Gastroesophageal sphincter (tissue), 4 donors: ENCODE results near the gene GRXCR2. TPM values are rescaled to one million over a fixed set of nuclear protein-coding genes. Genes with fewer than 3 reads are reported as not detected.
A peak's percentile ranks its signal among the peaks of the same experiment; 100 is the strongest.

ENCODE experiments used
- ATAC-seq: fragments of 150-250 bp; one replicate; pipeline ENCODE4 v1.9.1; 2016; ENCODE audit warnings: mild to moderate bottlenecking, moderate library complexity
- H3K27ac ChIP-seq, 4 donors: fragments of 200-600 bp; sonication (generic) in 3 of 4; 1 replicate in 3 of 4; 2 replicates in 1 of 4; pipeline ENCODE4 v1.5.1; 2016 to 2019
- H3K27me3 ChIP-seq: fragments of 200-600 bp; sonication (generic); one replicate; pipeline ENCODE4 v1.5.1; 2019
- H3K36me3 ChIP-seq, 2 donors: fragments of 200-600 bp; sonication (generic); one replicate each; pipeline ENCODE4 v1.5.1; 2019; ENCODE audit warnings: control low read depth in 1 of 2
- H3K4me1 ChIP-seq, 3 donors: fragments of 200-600 bp; sonication (generic); 1 replicate in 2 of 3; 2 replicates in 1 of 3; pipeline ENCODE4 v1.5.1; 2016 to 2019; ENCODE audit warnings: control low read depth in 2 of 3
- H3K4me3 ChIP-seq, 2 donors: fragments of 200-600 bp; sonication (generic); one replicate each; pipeline ENCODE4 v1.5.1; 2019; ENCODE audit warnings: mild to moderate bottlenecking in 1 of 2, moderate library complexity in 1 of 2
- H3K9me3 ChIP-seq, 3 donors: fragments of 200-600 bp; sonication (generic); one replicate each; pipeline ENCODE4 v1.5.1; 2017 to 2019; ENCODE audit warnings: control low read depth in 2 of 3
- EP300 ChIP-seq: sonication (generic); formaldehyde crosslinking; IDR thresholded peaks from one replicate; pipeline ENCODE4 v1.6.1; 2017; ENCODE audit warnings: antibody characterized with exemption, mild to moderate bottlenecking
- POLR2A ChIP-seq, 2 donors: fragments of 450-650 bp; IDR thresholded peaks; one replicate each; pipeline ENCODE4 v1.6.1; 2017; ENCODE audit warnings: antibody characterized with exemption in 2 of 2, mild to moderate bottlenecking in 2 of 2, moderate library complexity in 1 of 2
- POLR2AphosphoS5 ChIP-seq: sonication (generic); formaldehyde crosslinking; IDR thresholded peaks from one replicate; pipeline ENCODE4 v1.6.1; 2017; ENCODE audit warnings: antibody characterized with exemption
- WGBS, 2 donors: methylation state at CpG; one replicate each; pipeline ENCODE4 v1.1.5; 2018; ENCODE audit warnings: low coverage in 1 of 2; 5-methylcytosine and 5-hydroxymethylcytosine counted together
- total RNA-seq, 4 donors: library from RNA; depleted of rRNA; stranded (reverse); fragments of >200 nt; gene quantifications; one replicate each; pipeline ENCODE4 v1.1.0, GENCODE V29; 2016
- TF ChIP-seq, protein P1 (sequence below), 4 experiments: fragments of 200-600 bp in 2 of 4; fragments of 450-650 bp in 2 of 4; sonication (generic) in 1 of 4; IDR thresholded peaks; one replicate each; pipeline ENCODE4 v1.5.1; 2017 to 2019; ENCODE audit warnings: antibody characterized with exemption in 4 of 4, mild to moderate bottlenecking in 2 of 4, moderate library complexity in 2 of 4

The GRXCR2 gene
- total RNA-seq, 4 donors from 2014 or later, result not detected

- ATAC-seq, result no peak
These were observed 13.4 kb downstream of the GRXCR2 start for GRCh38 chr5:145859453-145859852.

GRCh38 chr5:145858959-145859358 is 13.9 kb downstream of the GRXCR2 start:
- H3K27ac ChIP-seq, result no peak overlapping the region
- TF ChIP-seq POLR2A (IDR thresholded peaks at IDR 0.05), result no peak
- TF ChIP-seq EP300, result no peak
- TF ChIP-seq, protein P1, sequence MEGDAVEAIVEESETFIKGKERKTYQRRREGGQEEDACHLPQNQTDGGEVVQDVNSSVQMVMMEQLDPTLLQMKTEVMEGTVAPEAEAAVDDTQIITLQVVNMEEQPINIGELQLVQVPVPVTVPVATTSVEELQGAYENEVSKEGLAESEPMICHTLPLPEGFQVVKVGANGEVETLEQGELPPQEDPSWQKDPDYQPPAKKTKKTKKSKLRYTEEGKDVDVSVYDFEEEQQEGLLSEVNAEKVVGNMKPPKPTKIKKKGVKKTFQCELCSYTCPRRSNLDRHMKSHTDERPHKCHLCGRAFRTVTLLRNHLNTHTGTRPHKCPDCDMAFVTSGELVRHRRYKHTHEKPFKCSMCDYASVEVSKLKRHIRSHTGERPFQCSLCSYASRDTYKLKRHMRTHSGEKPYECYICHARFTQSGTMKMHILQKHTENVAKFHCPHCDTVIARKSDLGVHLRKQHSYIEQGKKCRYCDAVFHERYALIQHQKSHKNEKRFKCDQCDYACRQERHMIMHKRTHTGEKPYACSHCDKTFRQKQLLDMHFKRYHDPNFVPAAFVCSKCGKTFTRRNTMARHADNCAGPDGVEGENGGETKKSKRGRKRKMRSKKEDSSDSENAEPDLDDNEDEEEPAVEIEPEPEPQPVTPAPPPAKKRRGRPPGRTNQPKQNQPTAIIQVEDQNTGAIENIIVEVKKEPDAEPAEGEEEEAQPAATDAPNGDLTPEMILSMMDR (IDR thresholded peaks at IDR 0.05), result no peak
- no peak for TF ChIP-seq POLR2AphosphoS5

More at GRCh38 chr5:145859453-145859852, 13.4 kb downstream of the GRXCR2 start:
- Histone ChIP-seq H3K9me3 (no peaks in the 10 kb centered on the region), H3K27ac (no peak overlapping the region), H3K27me3 (no peaks in the 10 kb centered on the region), H3K4me1 (peaks cover 0 to 16% (median 0%) of the 10 kb centered on the region in 3 donors), H3K36me3 (no peaks in the 10 kb centered on the region), H3K4me3 (no peak overlapping the region)
- TF ChIP-seq POLR2AphosphoS5, result no peak
- TF ChIP-seq, protein P1 (IDR thresholded peaks at IDR 0.05), result no peak
- no peak for TF ChIP-seq EP300
- WGBS, 2 donors, result 59 to 91% methylated on average over 4 of the region's 6 CpGs

DNA sequence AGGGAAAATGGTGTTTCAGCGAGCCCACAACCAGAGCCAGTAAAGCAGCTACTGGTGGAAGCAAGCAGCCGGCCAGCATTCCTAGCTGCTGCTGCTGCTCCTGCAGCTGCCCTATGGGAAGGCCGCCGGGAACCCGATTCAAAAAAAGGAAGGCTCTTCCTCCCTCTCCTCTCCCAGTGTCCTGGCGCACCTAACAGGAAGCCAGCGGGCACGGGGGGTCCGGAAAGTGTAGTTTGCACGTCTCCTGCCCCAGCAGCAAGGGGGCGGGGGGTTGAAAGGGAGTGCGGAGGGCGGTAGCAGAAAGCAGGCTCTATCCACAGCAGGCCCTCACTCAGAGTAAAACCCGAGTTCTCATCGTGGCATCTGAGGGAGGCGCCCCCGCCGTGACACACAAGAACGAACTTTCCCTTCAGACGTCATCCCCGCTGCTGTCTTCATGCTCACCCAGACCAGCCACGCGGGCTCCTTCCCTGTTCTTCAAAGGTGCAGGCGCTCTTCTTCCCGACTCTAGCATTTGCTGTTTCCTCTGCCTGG is 16.5 kb downstream of the GRXCR2 start:
- TF ChIP-seq POLR2AphosphoS5 (peak; percentile 22), POLR2A (IDR thresholded peaks at IDR 0.05) (no peak)
- TF ChIP-seq, protein P1 (IDR thresholded peaks at IDR 0.05), result peak in 2 of 4 experiments; percentile 36 to 39
- peak overlapping the region; percentile 19 to 53 for H3K4me3 ChIP-seq
- peak overlapping the region in 3 of 4 donors; percentile 78 to 80 (median 79) for H3K27ac ChIP-seq
- ATAC-seq, result peak; percentile 80
- H3K4me1 ChIP-seq, result peaks cover 0 to 16% (median 0%) of the 10 kb centered on the region in 3 donors
- H3K9me3 ChIP-seq, result no peaks in the 10 kb centered on the region
- H3K36me3 ChIP-seq, result no peaks in the 10 kb centered on the region
- 5 to 8% methylated on average over 6 to 16 of the region's 25 CpGs for WGBS, 2 donors
- H3K27me3 ChIP-seq, result no peaks in the 10 kb centered on the region

More at GRCh38 chr5:145858959-145859358, 13.9 kb downstream of the GRXCR2 start:
- H3K4me3 ChIP-seq, result no peak overlapping the region
- no peaks in the 10 kb centered on the region for H3K27me3 ChIP-seq
- WGBS, 2 donors, result 83 to 92% methylated on average over 4 of the region's 4 CpGs
- peaks cover 0 to 16% (median 0%) of the 10 kb centered on the region in 3 donors for H3K4me1 ChIP-seq
- ATAC-seq, result no peak
- no peaks in the 10 kb centered on the region for H3K9me3 ChIP-seq
- H3K36me3 ChIP-seq, result no peaks in the 10 kb centered on the region

- Histone ChIP-seq H3K27me3 (no peaks in the 10 kb centered on the region), H3K27ac (peak overlapping the region in 3 of 4 donors; percentile 78 to 80 (median 79)), H3K9me3 (no peaks in the 10 kb centered on the region), H3K4me3 (peak overlapping the region; percentile 19 to 53), H3K4me1 (peaks cover 0 to 16% (median 0%) of the 10 kb centered on the region in 3 donors), H3K36me3 (no peaks in the 10 kb centered on the region)
- ATAC-seq, result peak; percentile 17
- TF ChIP-seq, protein P1 (IDR thresholded peaks at IDR 0.05), result no peak
- no peak for TF ChIP-seq POLR2A (IDR thresholded peaks at IDR 0.05)
- no peak for TF ChIP-seq POLR2AphosphoS5
- no peak for TF ChIP-seq EP300
- 13 to 68% methylated on average over 2 to 3 of the region's 4 CpGs for WGBS, 2 donors
These were observed 17.0 kb downstream of the GRXCR2 start for GRCh38 chr5:145855763-145856267.

GRCh38 chr5:145854651-145855258 is 18.1 kb downstream of the GRXCR2 start:
- Histone ChIP-seq H3K27me3 (no peaks in the 10 kb centered on the region), H3K9me3 (no peaks in the 10 kb centered on the region), H3K27ac (no peak overlapping the region), H3K36me3 (no peaks in the 10 kb centered on the region), H3K4me3 (no peak overlapping the region), H3K4me1 (peaks cover 0 to 16% (median 0%) of the 10 kb centered on the region in 3 donors)
- no peak for TF ChIP-seq EP300
- TF ChIP-seq, protein P1 (IDR thresholded peaks at IDR 0.05), result no peak
- TF ChIP-seq POLR2AphosphoS5, result no peak
- ATAC-seq, result peak; percentile 41
- WGBS, 2 donors, result 84 to 89% methylated on average over 2 of the region's 2 CpGs
